IPS-18c (cell line): ENCODE data around the gene CCDC160.
"Not testable (repeated sequence)": the region's sequence is repeated elsewhere in the genome, so short reads cannot be mapped to it uniquely, and the experiment has no call there.

ENCODE experiments used
- H3K4me3 ChIP-seq: 2 replicates; pipeline ENCODE4 v1.7.0; 2013; ENCODE audit warnings: low read depth, mild to moderate bottlenecking, low read length, moderate library complexity; ENCODE audit not compliant: insufficient read depth
- H3K9me3 ChIP-seq: one replicate; pipeline ENCODE4 v1.6.1; 2013; ENCODE audit warnings: mild to moderate bottlenecking, low read length, moderate library complexity; ENCODE audit not compliant: control insufficient read depth, insufficient read depth

CCDC160 gene

GRCh38 chrX:134236626-134237614 is at the start of gene CCDC160:
TSS of gene CCDC160 (plus strand) at chrX:134237182. CDS start at chrX:134244801, 7,619 bp downstream.
- Histone ChIP-seq H3K4me3 (peak within 1 kb of the TSS; percentile 58), H3K9me3 (peaks cover 7% of the 10 kb centered on the region)

DNA sequence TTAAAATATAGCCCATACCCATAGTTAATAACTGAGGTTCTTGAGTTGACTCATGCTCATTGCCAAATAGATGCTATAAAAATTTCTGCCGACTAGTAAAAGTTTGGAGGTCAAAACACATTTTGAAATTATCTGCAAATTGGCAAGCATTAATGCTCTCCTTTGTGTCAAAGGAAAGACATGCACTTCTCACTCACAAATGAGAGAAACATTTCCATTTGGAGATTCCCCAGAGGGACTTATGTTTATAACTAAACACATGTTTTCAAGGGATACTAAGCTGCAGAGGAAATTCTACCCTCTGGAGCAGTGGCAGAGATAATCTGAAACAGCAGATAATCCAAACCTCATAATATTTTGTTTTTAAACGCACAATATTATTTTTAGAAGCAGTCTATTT is 45.7 kb upstream of the CCDC160 start:
- no peak overlapping the region for H3K4me3 ChIP-seq
- no peaks in the 10 kb centered on the region for H3K9me3 ChIP-seq

- Histone ChIP-seq H3K4me3 (no peak overlapping the region), H3K9me3 (no peaks in the 10 kb centered on the region)
Observed at GRCh38 chrX:134194915-134195314, 42.1 kb upstream of the CCDC160 start.

DNA sequence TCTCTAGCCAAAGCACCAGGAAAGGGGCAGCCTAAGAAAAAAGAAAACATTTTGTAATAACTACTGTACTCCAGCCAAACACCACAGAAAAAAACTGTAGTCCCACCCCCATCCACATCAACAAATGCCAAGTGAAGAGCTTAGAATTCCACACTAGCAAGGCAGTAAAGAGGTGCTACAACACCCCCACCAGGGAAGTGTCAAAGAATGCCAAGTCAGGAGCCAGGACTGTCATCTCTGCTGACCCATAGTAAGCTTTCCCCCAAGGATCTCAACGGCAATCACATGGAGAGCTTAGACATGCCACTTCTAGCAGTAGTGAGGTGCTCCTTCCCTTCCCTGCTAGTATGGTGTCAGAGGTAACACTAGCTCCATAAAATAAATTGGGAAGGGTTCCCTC is 34.4 kb upstream of the CCDC160 start:
- Histone ChIP-seq H3K9me3 (peaks cover under 1% of the 10 kb centered on the region), H3K4me3 (no peak overlapping the region)

- H3K4me3 ChIP-seq: no peak overlapping the region
- H3K9me3 ChIP-seq: peaks cover 2% of the 10 kb centered on the region
Observed at GRCh38 chrX:134206221-134206620, 30.8 kb upstream of the CCDC160 start.

DNA sequence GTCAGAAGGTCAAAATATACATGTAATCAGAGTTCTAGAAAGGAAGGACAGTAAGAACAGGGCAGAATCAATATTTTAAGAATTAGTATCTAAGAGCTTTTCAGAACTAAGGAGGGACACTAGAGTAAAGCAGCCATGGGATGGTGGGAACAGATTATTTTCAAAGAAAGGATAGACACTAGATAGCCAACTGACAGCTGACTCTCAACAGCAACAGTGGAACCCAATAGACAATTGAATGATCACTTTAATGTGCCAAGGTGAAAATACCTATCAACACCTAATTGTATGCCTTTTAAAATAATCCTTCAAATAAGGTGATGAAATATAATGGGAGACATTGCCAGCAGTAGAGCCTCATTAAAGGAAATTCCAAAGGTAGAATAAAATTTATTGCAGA is 26.5 kb upstream of the CCDC160 start:
- no peak overlapping the region for H3K4me3 ChIP-seq
- peaks cover 4% of the 10 kb centered on the region for H3K9me3 ChIP-seq

DNA sequence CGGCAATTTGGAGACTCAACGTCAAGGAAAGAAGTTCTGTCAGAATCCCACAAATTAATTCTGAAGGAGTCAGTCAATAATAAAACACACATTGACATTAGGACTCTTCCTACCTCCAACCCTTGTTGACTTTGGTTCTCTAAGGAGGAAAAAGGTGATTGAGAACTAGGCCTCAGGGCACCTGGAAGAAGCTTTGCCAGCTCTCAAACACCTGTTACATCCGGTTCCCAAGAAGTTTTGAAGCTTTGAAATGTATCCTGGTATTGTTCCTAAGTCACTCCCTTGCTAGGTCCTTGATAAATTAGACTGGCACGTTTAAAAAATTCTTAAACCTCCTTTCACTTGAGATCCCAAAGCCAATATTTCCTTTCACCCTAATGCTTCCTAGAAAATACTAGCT is 1.7 kb upstream of the CCDC160 start:
- H3K4me3 ChIP-seq: no peak overlapping the region
- H3K9me3 ChIP-seq: peaks cover 5% of the 10 kb centered on the region

GRCh38 chrX:134238144-134238543 is 1.2 kb downstream of the CCDC160 start:
- H3K4me3 ChIP-seq, H3K9me3 ChIP-seq: not testable (repeated sequence)

- no peak overlapping the region for H3K4me3 ChIP-seq
- peaks cover 5% of the 10 kb centered on the region for H3K9me3 ChIP-seq
Observed at GRCh38 chrX:134239016-134239415, 2.0 kb downstream of the CCDC160 start.

DNA sequence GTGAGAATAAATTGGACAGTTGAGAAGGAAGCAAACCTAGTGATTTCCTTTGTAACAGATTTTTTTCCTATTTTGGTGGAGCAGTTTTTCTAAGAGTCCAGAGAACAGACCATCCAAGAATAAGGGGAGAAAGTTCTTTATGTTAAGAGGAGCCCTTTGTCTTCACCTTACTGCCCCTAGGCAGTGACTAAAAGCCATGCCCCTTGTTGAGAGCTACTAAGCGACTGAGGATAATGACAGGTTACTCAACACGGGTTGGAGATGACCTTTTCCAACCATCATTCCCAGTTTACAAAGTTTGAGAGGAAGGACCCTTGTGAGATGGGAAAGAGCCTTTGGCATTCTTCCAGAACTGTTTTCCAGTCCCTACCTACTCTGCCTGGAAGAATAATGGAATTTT is 3.2 kb downstream of the CCDC160 start:
- H3K9me3 ChIP-seq: peaks cover 5% of the 10 kb centered on the region
- H3K4me3 ChIP-seq: no peak overlapping the region

DNA sequence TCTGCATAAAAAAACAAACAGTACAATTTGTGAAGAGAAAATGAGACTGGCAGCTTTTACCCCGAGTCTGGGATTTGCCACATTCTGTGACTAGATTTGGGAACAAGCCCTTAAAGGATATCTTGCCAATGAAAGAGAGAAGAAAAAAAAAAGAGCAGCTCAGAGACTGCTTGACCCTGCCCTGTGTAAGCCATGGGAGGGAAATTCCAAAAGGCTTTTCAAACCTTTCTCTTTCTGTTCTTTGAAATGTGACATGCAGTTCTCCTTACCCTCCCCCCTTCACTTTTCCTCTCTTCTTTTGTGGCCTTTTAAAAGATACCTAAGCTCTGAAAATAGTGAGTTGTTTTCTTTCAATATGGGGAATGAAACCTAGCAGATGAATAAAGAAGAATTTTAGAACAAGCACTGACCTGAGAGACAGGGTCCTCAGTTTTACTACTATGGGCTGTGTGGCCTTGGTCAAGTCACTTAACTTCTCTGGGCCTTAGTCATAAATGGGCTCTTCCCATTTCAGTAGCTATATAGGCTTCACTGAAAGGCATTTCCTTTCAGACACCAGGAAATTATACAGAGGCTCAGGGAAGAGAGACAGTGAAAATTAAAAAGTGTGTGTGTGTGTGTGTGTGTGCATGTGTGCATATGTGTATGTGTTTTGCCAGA is 5.1 kb downstream of the CCDC160 start:
- H3K4me3 ChIP-seq: no peak overlapping the region
- H3K9me3 ChIP-seq: peaks cover 2% of the 10 kb centered on the region

DNA sequence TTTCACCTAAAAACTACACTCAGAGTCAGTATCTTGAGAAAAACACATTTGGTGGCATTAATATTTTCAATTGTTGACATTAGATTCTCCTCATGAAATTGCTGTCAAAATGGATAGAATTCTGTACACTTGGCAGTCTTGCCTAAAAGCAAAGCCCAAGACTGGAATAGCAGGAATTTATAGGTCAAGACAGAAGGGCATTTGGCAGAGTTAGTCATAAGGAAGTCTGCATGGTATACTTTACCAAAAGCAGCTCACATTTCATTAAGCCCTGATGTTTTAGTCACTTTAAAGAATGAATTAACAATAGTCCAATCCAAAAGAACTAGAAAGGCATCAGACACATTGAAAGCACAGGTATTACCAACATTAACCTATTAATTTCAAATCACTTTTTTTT is 7.1 kb downstream of the CCDC160 start:
- peaks cover 5% of the 10 kb centered on the region for H3K9me3 ChIP-seq
- H3K4me3 ChIP-seq: no peak overlapping the region

DNA sequence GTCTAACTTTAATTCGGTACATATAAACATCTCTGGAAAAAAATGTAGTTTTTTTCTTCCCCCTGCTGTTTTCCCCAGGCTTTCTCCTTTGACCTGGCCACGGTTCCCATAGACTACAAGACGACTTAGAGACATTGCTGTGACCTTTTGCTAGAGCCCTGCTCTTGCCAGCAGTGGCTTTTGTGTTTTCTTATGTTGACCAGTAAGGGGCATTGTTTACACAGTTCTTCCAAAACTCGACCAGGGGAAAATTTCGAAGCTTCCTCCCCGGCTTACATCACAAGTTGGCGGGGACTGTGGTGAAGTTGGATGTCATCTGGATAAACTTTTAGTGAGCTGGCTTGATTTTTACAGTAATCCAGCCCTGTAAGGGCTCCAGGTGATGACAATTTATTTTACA is 9.3 kb downstream of the CCDC160 start:
- Histone ChIP-seq H3K4me3 (no peak overlapping the region), H3K9me3 (peaks cover 5% of the 10 kb centered on the region)

DNA sequence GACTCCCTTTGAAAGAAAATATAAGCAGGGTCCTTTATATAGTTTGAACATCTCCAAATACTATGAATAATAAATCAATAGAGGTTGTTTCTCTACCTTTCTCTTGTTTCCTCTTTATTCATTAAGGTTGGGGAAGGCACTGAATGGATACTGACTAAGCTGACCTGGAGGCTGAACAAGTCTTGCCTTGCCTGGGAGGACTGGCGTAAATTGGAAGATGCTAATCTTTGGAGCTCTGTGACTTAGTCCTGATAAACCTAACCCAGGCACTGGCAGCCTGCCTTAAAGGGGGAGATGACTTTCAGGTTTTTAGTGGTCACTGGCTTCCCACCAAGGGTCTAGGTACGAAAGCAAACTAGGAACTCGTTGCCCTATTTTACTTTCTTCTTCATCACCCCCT is 10.5 kb downstream of the CCDC160 start:
- peaks cover 3% of the 10 kb centered on the region for H3K9me3 ChIP-seq
- H3K4me3 ChIP-seq: no peak overlapping the region

DNA sequence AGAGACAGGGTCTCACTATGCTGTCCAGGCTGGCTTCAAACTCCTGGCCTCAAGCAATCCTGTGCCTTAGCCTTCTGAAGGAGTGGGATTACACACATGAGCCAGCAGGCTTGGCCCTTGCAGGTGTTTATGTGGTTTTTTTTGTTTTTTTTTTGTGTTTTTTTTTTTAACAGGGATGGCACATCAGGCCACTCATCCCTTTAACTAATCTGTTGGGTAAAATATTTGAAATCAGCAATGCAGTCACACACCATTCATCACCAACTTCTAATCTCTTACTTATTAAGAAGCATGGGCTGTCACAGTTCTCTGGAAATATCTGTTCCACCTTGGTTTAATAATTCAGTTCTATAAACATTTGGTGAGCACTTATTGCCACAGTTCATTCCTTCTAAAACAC is 12.3 kb downstream of the CCDC160 start:
- H3K4me3 ChIP-seq: no peak overlapping the region
- peaks cover 6% of the 10 kb centered on the region for H3K9me3 ChIP-seq

- no peak overlapping the region for H3K4me3 ChIP-seq
- peaks cover 6% of the 10 kb centered on the region for H3K9me3 ChIP-seq
Observed at GRCh38 chrX:134251241-134251640, 14.3 kb downstream of the CCDC160 start.

GRCh38 chrX:134254511-134254910 is 17.5 kb downstream of the CCDC160 start:
- H3K4me3 ChIP-seq: no peak overlapping the region
- peaks cover 3% of the 10 kb centered on the region for H3K9me3 ChIP-seq

DNA sequence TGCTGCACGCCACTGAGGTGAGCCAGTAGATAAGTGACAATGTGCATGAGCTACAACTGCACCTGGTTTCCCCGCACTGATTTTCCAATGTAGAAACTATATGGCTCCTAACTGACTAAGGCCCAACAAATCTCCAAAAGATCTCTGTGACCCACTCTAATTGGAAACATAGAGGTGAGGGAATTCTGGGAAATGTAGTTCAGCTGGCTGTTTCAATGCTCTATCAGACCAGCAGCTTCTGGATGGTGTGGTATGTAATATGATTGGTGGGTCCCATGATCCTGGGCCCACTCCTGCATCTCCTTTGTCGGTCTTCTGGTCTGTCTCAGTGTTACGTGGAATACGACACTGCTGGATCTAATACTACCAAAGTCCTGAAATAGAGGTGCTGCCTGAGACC is 18.6 kb downstream of the CCDC160 start:
- H3K4me3 ChIP-seq: no peak overlapping the region

More for the DNA sequence above, 18.6 kb downstream of the CCDC160 start:
- H3K9me3 ChIP-seq: peaks cover 5% of the 10 kb centered on the region
